ENCODE measurements around the gene OSBPL9.
"Not testable (repeated sequence)": the region's sequence is repeated elsewhere in the genome, so short reads cannot be mapped to it uniquely, and the experiment has no call there.

OSBPL9 gene

DNA sequence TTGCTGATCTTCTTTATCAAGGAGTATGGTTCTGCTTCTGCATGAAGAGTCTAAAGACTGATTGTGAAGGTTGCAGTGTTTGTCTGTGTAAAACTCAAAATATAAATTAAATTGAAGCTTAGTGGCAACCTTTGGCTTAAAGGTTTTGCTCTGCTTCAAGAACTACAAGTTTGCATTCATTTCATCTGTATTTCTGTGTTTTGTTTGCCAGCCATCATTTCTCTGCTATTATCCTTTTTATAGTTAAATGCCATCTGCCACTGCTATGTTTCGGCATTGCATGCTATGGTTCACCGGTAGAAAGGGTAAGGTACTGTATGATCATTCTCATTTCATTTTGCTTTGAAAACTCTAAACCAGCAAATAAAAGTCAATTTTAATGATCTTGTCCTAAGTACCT, 52.9 kb downstream of the OSBPL9 start:
- DNase-seq, result no peak

DNA sequence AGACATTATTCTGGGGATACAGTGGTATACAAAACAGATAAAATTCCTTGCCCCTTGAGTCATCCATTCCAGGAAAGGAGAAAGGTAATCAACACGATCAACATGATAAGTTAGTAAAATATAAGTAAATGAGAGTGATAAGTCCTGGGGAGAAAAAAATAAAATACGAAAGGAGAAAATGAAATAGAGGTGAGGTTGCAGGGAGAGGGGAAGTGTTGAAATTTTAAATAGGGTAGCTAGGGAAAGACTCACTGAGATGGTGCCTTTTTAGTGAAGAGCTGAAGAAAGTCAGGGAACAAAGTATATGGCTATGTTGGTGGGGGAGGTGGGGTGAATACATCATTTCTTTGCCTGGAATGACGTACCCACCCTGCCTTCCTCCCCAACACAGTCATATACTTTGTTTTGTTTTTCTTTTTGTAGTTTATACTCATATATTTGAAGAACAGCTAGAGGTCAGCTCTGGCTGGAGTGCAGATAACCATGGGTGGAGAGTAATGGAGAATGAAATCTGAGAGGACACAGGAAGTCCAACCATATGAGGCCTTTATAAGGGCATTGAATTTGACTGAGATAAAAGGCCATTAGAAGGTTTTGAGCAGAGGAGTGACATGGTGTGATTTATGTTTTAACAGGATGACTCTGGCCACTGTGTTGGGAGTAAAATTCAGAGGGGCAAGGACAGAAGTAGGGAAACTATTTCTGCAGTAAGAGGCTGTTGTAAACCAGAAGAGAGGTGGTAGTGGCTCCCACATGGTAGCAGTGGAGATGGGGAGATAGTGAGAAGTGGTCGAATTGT, 54.8 kb downstream of the OSBPL9 start:
- DNase-seq, result no peak

DNA sequence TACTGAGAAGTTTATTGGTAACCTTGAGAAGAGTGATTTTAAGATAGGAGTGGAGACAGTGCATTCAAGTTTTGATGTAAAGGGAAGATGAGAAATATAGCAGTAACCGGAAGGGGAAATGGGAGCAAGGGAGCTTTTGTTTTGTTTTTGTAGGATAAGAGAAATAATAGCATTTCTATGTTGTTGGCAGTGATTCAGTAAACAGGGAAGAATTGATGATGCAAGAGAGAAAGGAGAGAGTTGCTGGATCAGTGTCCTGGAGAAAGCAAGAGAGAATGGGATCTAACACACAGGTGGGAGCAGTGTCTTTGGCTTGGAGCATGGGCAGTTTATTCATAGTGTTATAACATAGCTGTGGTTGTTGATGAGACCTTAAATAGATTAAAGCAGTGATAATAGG, 56.4 kb downstream of the OSBPL9 start:
- no peak for DNase-seq

DNA sequence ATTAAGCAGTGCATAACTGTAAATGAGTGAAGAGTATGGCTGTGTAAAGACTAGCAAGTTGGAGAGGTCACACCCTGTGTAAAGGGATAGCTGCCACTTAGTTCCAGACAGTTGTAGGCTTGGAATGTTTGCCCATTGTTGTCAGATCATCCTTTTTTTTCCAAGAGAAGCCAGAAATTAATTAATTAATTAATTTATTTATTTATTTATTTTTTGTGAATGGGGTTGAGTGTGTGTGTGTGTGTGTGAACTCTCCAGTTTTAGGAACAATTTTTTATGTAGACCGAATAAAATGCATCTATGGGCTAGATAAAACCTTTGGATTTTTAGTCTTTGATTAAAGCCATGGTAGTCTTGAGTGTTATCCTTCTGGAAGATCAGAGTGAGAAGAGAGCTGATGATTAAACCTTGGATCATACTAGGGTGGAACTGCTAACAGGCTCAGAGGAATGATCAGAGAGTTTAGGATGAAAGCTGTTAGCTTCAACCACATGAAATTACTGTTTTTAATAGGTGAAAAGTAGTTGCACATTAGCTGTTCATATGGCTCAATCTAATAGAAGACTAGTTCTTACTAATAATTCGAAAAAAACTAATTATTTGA, 58.4 kb downstream of the OSBPL9 start:
- DNase-seq, result no peak

DNA sequence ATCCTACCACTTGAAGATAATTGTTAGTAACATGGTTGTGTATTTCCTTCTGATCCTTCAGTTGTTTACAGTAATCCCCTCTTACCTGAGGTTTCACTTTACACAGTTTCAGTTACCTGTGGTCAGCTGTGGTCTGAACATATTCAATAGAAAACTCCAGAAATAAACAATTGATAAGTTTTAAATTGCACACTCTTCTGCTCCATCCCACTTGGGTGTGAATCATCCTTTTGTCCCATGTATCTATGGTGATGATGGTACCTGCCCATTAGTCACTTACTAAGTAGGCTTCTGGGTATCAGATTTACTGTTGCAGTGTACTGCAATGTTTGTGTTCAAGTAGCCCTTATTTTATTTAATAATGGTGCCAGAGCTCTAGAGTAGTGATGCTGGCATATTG, 62.5 kb downstream of the OSBPL9 start:
- DNase-seq, result no peak

DNA sequence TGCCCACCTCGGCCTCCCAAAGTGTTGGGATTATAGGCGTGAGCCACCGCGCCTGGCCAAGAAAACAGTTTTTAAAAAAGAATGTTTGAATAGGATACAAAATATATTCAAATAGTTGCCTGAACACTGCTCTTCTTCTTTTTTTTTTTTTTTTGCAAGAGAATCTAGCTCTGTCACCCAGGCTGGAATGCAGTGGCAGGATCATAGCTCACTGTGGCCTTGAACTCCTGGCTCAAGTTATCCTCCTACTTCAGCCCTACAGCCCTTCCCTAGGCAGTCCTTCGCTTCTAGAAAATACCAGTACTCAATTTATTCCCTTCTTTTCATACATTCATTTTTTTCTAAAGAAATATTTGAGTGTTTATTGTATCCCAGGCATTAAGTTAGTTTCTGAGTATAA, 67.9 kb downstream of the OSBPL9 start:
- no peak for DNase-seq

DNA sequence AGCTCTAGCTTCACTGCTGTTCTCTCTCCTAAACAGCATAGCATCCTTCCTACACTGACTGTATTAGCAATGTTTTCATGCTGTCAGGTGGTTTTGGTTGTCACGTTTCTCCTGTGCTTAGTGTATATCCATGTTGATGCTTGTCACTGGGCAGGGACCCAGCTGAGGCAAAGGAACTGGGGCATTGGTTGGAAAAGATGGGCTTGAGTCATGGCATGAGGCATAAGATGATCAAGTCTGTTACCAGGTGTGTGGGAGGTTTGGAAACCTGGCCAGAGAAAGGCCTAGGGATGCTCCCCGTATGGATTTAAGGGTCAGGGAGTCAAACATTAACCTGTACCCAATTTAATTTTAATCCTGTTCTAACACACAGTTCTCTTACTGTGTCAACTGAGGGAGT, 69.6 kb downstream of the OSBPL9 start:
- no peak for DNase-seq

DNA sequence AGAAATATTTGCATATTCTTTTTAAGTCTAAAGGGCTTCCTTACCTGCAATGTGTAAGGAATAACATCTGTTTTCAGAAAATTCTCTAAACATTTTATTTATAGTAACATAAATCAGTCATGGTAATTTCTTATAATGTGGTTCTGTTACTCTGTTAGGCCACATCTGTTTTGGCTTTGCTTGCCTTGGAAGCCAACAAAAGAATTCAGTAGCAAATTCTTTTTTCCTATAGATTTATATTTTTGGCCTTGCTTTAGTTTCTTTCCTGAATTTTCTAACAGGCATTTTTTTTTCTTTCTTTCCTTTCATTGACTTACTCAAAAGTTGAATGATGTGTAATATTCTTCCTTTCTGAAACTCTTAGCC, 72.2 kb downstream of the OSBPL9 start:
- no peak for DNase-seq

DNA sequence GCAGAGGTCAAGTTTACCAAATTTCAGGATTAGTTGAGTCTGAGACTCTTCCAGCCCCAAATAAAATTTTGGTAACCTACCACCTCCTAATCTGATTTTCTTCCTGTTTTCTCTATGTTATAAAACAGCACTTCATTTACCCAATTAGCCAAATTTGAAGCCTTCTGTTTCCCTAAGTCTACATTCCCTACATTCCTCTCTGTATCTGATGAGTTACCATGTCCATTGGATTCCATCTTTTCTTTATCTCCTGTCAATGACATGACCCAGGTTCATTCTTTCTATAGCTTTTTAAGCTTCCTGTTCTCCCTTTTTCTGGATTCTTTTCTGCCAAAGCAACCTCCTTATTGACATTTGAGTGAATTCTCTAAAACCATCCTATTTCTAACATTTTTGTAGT, 72.8 kb downstream of the OSBPL9 start:
- no peak for DNase-seq

DNA sequence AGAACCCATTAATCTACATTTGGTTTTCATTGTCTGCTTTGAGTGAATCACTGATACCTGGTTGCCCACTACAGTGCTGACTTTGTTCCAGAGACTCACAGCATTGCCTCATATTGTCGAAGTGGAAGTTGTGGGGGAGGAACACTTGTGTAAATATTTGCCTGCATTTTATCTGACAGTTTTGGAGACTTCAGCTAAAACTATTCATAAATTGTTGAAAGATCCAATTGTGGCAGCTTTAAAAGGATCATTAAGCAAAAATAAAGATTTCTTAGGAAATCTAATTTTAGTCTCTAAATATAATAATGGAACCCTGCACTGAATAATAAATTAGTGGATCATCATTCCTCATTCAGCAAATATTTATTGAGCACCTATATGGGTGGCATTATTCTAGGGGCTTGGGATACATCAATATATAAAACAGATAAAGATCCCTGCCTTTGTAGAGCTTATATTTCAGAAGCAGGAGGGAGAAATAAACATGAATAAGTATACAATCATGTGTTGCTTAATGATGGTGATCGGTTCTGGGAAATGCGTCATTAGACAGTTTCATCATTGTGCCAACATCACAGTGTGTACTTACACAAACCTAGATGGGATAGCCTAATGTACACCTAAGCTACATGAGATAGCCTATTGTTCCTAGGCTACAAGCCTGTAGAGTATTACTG, 73.5 kb downstream of the OSBPL9 start:
- DNase-seq, result no peak

DNA sequence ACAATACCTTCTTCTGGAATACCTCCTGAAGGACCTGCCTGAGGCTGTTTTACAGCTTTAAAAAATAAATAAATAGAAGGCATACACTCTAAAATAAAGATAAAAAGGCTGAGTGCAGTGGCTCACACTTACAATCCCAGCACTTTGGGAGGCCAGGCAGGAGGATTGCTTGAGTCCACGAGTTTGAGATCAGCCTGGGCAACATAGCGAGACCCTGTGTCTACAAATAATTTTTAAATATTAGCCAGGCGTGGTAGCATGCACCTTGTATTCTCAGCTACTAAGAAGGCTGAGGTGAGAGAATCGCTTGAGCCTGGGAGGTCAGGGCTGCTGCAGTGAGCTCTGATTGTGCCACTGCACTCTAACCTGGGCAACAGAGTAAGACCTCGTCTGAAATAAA, 75.0 kb downstream of the OSBPL9 start:
- DNase-seq, result no peak

DNA sequence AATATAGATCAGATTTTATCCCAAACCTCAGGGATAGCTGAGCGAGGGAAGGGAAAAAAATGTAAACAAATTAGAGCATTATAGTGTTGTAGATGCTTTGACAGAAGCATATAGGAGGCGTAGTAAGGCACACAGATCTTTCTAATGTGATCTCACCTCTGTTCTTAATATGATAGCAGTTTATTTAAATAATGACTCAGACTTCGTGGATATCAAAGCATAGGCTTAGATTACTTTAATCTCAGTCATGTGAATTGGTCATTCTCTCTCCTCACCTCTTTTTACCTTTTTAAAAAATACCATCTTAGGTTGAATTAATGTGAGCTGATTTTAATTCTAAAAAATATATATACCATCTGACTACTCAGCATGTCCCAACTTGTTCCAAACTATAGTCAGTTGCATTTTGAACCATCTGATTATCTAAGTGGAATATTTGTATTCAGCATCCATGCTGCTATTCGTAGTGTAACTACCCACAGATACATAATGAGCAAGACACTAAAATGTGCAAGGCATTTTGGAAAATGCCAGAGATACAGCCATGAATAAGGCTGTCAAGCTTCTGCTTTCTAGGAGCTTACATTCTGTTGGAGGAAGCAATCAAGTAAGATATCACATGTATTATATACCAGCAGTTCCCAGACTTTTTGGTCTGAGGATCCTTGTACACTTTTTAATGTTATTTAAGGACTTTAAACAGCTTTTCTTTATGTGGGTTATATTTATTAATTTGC, 76.7 kb downstream of the OSBPL9 start:
- no peak for DNase-seq

DNA sequence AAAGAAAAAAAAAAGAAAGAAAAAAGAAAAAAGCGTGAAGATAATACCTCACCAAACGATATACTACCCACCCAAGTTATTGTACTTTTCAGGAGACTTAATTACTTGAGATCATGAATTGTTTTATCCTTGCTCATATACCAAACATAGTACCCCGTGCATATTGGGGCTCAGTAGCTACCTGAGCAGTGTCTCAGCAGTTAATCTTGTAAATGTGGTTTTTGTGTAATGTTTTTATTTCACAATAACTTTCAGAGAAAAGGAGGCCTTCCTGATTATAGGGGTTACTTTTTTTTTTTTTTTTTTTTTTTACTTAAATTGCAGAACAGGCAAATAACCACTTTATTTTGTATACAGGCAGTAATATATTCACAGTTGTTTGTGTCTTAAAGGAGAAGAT, 80.3 kb downstream of the OSBPL9 start:
- no peak for DNase-seq

DNA sequence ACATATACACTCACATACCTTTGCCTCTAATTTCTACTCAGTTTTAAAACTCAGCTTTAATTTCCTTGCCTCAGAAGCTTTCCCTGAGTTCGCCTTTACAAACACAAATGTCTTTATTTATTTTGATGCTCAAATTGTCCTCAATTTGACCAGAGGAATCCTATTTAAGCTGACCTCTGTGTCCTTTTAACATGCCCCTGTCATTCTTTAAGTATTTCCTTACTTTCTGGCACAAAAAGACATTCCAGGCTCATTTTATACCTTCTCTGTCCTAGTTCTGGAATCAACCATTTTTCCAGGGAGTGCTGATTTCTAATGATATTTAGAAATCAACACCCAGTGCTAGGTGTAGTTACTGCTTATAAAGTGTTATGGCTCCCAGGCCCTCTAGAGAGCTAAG, 82.5 kb downstream of the OSBPL9 start:
- no peak for DNase-seq

DNA sequence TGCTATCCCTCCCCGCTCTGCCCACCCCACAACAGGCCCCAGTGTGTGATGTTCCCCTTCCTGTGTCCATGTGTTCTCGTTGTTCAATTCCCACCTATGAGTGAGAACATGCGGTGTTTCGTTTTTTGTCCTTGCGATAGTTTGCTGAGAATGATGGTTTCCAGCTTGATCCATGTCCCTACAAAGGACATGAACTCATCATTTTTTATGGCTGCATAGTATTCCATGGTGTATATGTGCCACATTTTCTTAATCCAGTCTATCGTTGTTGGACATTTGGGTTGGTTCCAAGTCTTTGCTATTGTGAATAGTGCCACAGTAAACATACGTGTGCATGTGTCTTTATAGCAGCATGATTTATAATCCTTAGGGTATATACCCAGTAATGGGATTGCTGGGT, 84.9 kb downstream of the OSBPL9 start:
- not testable (repeated sequence) for DNase-seq

DNA sequence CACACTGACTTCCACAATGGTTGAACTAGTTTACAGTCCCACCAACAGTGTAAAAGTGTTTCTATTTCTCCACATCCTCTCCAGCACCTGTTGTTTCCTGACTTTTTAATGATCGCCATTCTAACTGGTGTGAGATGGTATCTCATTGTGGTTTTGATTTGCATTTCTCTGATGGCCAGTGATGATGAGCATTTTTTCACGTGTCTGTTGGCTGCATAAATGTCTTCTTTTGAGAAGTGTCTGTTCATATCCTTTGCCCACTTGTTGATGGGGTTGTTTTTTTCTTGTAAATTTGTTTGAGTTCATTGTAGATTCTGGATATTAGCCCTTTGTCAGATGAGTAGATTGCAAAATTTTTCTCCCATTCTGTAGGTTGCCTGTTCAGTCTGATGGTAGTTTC, 85.3 kb downstream of the OSBPL9 start:
- DNase-seq, result not testable (repeated sequence)

DNA sequence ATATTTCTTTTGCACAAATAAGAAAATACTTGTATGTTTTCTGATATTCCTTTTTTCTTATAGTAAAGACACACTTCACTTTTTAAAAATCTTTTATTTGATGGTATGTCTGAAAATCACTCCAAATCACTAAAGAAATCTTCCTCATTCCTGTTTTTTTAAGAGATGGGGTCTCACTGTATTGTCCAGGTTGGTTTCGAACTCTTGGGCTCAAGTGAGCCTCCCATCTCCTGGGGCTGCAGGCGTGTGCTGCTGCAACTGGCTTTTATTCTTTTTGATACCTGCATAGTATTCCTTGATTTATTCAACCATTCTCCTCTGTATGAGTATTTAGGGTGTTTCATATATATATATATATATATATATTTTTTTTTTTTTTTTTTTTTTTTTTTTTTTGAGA, 88.1 kb downstream of the OSBPL9 start:
- no peak for DNase-seq

DNA sequence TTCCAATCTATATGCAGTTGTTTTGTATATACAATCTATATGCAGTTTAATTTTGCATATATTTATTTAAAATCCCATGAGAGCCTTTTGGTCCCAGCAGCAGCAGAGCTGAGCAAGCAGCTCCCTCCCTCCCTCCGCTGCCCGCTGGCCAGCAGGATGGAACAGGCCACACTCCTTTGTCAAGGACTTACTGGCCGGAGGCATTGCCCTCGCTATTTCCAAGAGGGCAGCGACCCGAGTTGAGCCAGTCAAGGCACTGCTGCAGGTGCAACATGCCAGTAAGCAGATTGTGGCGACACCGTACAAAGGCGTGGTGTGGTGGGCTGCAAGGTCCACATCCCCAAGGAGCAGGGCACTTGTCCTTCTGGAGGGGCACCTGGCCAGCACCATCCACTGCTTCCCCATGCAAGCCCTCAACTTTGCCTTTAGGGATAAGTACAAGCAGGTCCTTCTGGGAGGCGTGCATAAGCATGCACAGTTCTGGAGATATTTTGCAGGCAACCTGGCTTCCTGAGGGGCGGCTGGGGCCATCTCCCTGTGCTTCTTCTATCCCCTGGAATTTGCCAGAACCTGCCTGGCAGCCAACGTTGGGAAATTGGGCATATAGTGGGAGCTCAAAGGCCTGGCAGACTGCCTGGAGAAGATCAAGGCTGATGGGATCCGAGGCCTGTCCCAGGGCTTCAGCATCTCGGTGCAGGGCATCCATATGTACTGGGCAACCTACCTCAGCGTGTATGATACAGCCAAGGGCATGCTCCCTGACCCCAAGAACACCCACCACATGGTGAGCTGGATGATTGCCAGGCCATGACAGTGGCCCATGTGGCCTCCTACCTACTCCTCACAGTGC, 92.2 kb downstream of the OSBPL9 start:
- DNase-seq, result no peak

DNA sequence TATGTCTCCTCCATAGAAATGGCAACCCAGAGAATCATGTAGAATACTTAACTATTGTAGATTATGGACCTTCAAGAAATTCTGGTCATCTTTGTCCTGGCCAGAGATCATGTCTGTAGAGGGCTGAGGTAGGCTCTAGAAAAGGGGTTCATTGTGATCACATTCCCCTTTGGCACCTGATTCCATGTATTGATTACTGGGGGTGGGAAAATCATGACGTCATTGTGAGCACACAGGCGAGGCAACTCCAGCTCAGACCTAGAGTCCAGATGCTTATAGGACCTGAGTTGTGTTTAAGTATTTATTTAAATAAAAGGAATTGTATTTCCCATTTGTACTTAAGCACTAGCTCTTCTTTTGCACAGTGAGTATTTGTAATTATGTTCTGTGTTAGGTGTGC, 93.1 kb downstream of the OSBPL9 start:
- no peak for DNase-seq

DNA sequence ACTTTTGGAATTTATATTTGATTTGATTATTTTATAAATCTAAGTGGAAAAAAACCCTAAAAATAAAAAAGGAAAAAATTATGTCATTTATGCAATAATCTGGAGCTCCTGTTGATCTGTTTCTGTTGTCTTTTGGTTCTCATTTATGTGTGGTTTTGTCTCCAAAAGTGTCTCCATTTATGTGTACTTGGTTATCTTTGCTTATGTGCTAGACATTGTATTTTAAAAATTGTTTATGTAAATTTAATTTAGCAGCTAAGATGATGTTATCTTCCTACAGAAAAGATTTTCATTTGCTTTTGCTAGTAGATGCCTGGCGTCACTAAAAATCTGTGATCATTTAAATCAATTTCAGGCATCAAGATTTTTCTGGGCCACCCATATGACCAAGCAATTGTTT, 95.7 kb downstream of the OSBPL9 start:
- no peak for DNase-seq

DNA sequence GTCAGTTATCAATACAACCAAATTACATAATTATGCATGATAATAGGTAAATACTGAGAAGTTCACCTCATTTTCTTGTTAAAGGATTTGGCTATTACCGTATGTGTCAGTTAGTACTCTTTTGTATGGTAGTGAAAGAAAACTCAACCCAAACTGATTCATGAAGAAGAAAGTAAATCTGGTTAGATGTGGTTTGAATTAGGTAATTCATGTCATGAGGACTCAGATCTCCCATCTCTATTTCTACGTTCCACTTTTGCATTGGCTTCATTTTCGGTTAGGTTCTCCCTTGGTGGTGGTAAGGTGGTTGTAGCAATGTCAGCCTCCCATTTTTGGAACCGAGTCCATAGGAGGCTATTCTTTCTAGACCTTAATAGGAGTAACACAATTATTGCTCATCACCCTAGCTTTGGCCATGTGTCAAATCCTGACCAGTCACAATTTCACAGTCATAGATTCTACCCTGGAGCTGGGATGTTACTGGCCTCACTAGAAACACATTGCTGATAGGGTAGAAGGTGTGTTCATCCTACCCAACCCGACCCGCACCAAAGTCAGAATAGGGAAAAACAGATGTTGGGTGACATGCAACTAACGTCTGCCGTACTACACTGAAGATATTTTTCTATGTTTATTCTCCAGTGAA, 97.6 kb downstream of the OSBPL9 start:
- DNase-seq, result no peak

DNA sequence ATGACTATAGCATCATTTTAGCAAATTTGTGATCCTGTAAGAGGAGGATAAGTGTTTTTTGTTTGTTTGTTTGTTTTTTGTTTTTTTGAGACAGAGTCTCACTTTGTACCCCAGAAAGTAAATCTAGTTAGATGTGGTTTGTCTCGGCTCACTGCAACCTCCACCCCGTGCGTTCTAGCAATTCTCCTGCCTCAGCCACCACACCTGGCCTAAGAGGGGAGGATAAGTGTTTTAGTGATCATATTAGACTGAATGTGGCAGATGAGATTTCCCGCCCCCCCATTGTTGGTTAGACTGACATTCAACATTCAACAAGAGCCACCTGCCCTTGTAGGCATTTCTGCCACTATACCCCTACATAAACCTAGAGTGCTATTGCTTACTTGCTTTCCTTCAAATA, 98.5 kb downstream of the OSBPL9 start:
- DNase-seq, result no peak

Measured in CD4-positive, alpha-beta T cell treated with Interleukin-10 for 1 hour (primary cell).